Right lobe of liver (tissue), 4 donors: ENCODE data around the gene STK17A.

Experiments used
- POLR2A ChIP-seq: fragments of 450-650 bp; IDR thresholded peaks from one replicate; pipeline ENCODE4 v1.6.1; 2017; ENCODE audit warnings: antibody characterized with exemption, mild to moderate bottlenecking
- TF ChIP-seq, protein P1 (sequence below), 4 donors: fragments of 200-600 bp in 3 of 4; fragments of 450-650 bp in 1 of 4; IDR thresholded peaks; one replicate each; pipeline versions ENCODE4 v1.5.1 to v1.8.0; 2016 to 2022; ENCODE audit warnings: antibody characterized with exemption in 4 of 4, mild to moderate bottlenecking in 2 of 4
- donor health status: DM: no; HTN: no; CAD: no.
- donor health status: DM: no; HTN: no; CAD: no.
- donor health status: DM: no; HTN: yes; CAD: no.

GRCh38 chr7:43645699-43646226, 62.9 kb downstream of the STK17A start:
- TF ChIP-seq, protein P1, sequence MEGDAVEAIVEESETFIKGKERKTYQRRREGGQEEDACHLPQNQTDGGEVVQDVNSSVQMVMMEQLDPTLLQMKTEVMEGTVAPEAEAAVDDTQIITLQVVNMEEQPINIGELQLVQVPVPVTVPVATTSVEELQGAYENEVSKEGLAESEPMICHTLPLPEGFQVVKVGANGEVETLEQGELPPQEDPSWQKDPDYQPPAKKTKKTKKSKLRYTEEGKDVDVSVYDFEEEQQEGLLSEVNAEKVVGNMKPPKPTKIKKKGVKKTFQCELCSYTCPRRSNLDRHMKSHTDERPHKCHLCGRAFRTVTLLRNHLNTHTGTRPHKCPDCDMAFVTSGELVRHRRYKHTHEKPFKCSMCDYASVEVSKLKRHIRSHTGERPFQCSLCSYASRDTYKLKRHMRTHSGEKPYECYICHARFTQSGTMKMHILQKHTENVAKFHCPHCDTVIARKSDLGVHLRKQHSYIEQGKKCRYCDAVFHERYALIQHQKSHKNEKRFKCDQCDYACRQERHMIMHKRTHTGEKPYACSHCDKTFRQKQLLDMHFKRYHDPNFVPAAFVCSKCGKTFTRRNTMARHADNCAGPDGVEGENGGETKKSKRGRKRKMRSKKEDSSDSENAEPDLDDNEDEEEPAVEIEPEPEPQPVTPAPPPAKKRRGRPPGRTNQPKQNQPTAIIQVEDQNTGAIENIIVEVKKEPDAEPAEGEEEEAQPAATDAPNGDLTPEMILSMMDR (IDR thresholded peaks at IDR 0.05), result no peak
- no peak for TF ChIP-seq POLR2A
